Suprapubic skin (tissue), 4 donors: ENCODE data around the gene HOXA6. TPM values are rescaled to one million over a fixed set of nuclear protein-coding genes. Genes with fewer than 3 reads are reported as not detected.

Experiments
- DNase-seq, 2 donors: peaks; one replicate each; pipeline ENCODE4 v3.0.0-alpha.2; 2019; ENCODE audit warnings: low spot score in 2 of 2
- H3K27ac ChIP-seq: fragments of 200-600 bp; sonication (generic); one replicate; pipeline ENCODE4 v1.5.1; 2019
- H3K27me3 ChIP-seq: fragments of 200-600 bp; sonication (generic); one replicate; pipeline ENCODE4 v1.5.1; 2019
- H3K36me3 ChIP-seq: fragments of 200-600 bp; sonication (generic); one replicate; pipeline ENCODE4 v1.5.1; 2019
- H3K4me1 ChIP-seq: fragments of 200-600 bp; sonication (generic); one replicate; pipeline ENCODE4 v1.5.1; 2019
- H3K4me3 ChIP-seq: fragments of 200-600 bp; sonication (generic); one replicate; pipeline ENCODE4 v1.5.1; 2019; ENCODE audit warnings: mild to moderate bottlenecking
- H3K9me3 ChIP-seq: fragments of 200-600 bp; sonication (generic); one replicate; pipeline ENCODE4 v1.5.1; 2019
- CTCF ChIP-seq, 2 donors: fragments of 200-600 bp in 1 of 2; fragments of 450-650 bp in 1 of 2; sonication (generic) in 1 of 2; IDR thresholded peaks; one replicate each; pipeline ENCODE4 v1.5.1; 2016 to 2019; ENCODE audit warnings: antibody characterized with exemption in 2 of 2, mild to moderate bottlenecking in 1 of 2, moderate library complexity in 1 of 2
- EP300 ChIP-seq: sonication (generic); formaldehyde crosslinking; IDR thresholded peaks from one replicate; pipeline ENCODE4 v1.6.1; 2017; ENCODE audit warnings: antibody characterized with exemption
- POLR2A ChIP-seq, 2 donors: fragments of 450-650 bp; IDR thresholded peaks; one replicate each; pipeline ENCODE4 v1.6.1; 2017; ENCODE audit warnings: antibody characterized with exemption in 2 of 2, mild to moderate bottlenecking in 2 of 2, moderate library complexity in 2 of 2
- POLR2AphosphoS5 ChIP-seq, 3 donors: sonication (generic); formaldehyde crosslinking; IDR thresholded peaks; one replicate each; pipeline ENCODE4 v1.6.1; 2017; ENCODE audit warnings: antibody characterized with exemption in 3 of 3
- WGBS: methylation state at CpG from one replicate; pipeline ENCODE4 v1.1.5; 2018; 5-methylcytosine and 5-hydroxymethylcytosine counted together
- total RNA-seq, 4 donors: library from RNA; depleted of rRNA; stranded (reverse); fragments of >200 nt; gene quantifications; one replicate each; pipeline ENCODE4 v1.1.0, GENCODE V29; 2016

HOXA6 gene
- total RNA-seq, 4 donors from 2014 or later: 4.0 to 9.3 (median 6.4) TPM

DNA sequence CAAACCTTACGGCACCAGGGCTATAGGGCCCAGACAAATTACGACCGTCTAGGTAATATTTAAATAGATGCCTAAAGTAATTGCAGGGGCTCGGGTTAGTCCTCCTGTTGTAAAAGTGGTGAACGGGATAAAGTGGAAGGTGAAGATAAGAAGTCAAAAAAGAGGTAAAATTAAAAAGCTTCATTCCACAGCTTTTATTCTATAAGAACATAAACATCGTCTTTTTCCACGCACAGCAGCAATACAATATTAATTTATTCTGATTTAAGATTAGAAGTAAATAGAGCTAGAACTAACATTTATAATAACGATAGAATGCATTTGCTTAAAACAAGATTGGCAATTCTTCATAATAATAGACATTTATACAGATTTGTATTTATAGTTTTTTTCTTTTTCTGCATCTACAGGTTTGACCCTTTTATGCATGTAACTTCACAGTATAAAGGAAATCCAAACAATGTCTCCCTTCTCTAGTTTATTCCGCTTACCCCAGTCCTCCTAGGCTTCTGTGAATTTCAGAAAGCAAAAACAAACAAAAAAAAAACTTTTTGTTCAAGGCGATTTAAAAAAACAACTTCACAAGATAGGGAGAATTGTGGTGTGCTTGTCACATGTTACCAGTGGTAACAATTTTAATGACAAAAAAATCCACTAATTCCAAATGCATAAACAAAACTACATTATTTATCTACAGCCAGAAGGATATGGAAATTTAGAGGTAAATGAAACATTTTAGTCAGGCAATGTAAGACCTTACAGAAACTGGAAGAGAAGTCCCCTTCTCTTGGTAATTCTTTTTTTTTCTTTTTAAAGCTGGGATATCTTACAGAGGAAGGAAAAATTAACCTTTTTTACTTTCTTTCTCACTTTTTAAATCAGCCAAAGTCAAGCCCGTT lies 23.1 kb upstream of the HOXA6 start:
- TF ChIP-seq POLR2AphosphoS5 (IDR thresholded peaks at IDR 0.05) (no peak), EP300 (no peak), CTCF (IDR thresholded peaks at IDR 0.05) (no peak), POLR2A (IDR thresholded peaks at IDR 0.05) (no peak)
- no peaks in the 10 kb centered on the region for H3K36me3 ChIP-seq
- no peak for DNase-seq
- peaks cover 23% of the 10 kb centered on the region for H3K27me3 ChIP-seq
- H3K4me1 ChIP-seq: peaks cover 90% of the 10 kb centered on the region
- WGBS: 26% methylated on average over 11 of the region's 11 CpGs
- H3K27ac ChIP-seq: peak overlapping the region; percentile 97
- peak overlapping the region; percentile 84 for H3K4me3 ChIP-seq
- no peaks in the 10 kb centered on the region for H3K9me3 ChIP-seq

DNA sequence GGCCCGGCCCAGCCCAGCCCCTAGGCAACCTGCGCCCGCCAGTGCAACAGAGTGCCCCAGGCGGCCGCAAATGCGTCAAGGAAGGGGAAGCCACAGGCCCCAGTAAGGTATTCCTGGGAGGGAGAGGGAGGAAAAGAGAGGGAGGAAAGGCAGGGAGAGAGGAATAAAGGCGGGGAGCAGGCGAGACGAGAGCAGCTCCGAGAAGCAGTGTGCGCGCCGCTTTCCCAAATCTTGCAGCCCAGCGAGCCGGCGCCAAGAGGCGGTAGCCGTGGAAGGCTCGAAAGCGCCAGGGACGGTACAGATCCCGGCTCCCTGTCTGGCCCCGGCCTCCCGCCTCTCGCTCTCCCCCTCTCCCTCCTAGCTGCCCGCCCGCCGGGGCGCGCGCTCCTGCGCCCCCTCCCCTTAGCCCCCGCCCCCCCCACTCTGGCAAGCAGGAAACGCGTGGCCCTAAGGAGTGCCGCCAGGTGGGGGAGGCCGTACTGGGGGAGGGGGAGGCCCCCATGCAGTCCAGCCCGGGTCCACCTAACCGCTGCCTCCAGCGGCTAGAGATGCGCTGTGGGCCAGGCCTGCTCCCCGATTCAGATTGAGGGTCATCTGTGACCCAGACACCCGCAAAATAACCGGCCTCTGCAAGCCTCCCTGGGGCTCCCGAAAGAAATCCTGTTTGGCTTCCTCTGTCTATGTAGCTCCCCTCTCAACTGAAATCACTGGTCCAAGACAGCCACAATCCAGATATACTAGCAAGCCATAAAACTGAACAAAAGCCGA lies 22.3 kb upstream of the HOXA6 start:
- peaks cover 87% of the 10 kb centered on the region for H3K4me1 ChIP-seq
- 3% methylated on average over 27 of the region's 46 CpGs for WGBS
- TF ChIP-seq CTCF (IDR thresholded peaks at IDR 0.05): no peak
- TF ChIP-seq POLR2AphosphoS5 (IDR thresholded peaks at IDR 0.05): peak in 2 of 3 donors; percentile 10 to 13
- TF ChIP-seq EP300: no peak

DNA sequence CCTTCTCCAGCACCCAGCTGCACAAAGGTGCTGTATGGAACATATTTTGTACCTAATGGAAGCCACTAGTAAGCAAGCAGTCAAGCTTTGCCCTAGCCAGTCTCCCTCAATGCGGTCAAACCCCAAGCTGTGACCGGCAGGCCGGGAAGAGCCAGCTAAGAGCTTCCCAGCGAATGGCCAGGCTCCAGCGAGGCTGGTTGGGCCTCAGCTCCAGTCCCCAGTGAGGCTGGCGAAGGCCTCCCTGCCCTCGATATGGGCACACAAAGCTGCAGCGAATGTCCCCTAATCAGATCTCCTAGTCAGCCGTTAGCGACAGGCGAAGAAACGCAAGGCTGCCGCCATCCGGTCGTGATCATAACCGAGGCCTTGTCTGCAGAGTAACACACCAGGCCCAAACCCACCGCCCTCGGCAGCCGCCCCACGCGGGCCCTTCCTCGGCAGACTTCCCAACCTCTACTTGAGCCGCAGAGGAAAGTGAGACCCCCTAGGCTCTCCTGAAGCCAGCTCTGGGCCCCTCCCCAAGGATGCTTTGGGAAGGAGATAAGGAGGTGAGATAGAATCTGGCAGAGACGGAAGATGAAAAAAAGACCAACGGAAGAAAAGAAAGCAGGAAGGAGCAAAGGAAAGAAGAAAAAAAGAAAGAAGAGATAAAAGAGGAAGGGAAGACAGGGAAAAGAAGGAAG lies 20.8 kb upstream of the HOXA6 start:
- TF ChIP-seq POLR2AphosphoS5 (IDR thresholded peaks at IDR 0.05) (peak in 2 of 3 donors; percentile 6 to 52), CTCF (IDR thresholded peaks at IDR 0.05) (no peak)
- Histone ChIP-seq H3K36me3 (no peaks in the 10 kb centered on the region), H3K4me3 (peak overlapping the region; percentile 84), H3K27me3 (peaks cover 20% of the 10 kb centered on the region), H3K9me3 (no peaks in the 10 kb centered on the region), H3K4me1 (peaks cover 84% of the 10 kb centered on the region), H3K27ac (peak overlapping the region; percentile 97)
- 23% methylated on average over 17 of the region's 25 CpGs for WGBS
- peak in 1 of 2 donors; percentile 79 for DNase-seq

More for the DNA sequence above, 22.3 kb upstream of the HOXA6 start:
- H3K27ac ChIP-seq: peak overlapping the region; percentile 97
- no peaks in the 10 kb centered on the region for H3K36me3 ChIP-seq
- peaks cover 23% of the 10 kb centered on the region for H3K27me3 ChIP-seq
- DNase-seq: peak in 1 of 2 donors; percentile 68
- no peaks in the 10 kb centered on the region for H3K9me3 ChIP-seq
- H3K4me3 ChIP-seq: peak overlapping the region; percentile 84

GRCh38 chr7:27167916-27168264 lies 20.3 kb upstream of the HOXA6 start:
- H3K4me1 ChIP-seq: peaks cover 83% of the 10 kb centered on the region
- WGBS: 33% methylated on average over 4 of the region's 4 CpGs
- peaks cover 20% of the 10 kb centered on the region for H3K27me3 ChIP-seq
- DNase-seq: peak in 1 of 2 donors; percentile 44
- H3K9me3 ChIP-seq: no peaks in the 10 kb centered on the region
- H3K36me3 ChIP-seq: no peaks in the 10 kb centered on the region
- H3K4me3 ChIP-seq: peak overlapping the region; percentile 84
- peak overlapping the region; percentile 97 for H3K27ac ChIP-seq
- TF ChIP-seq POLR2A (IDR thresholded peaks at IDR 0.05): no peak
- no peak for TF ChIP-seq EP300
- TF ChIP-seq CTCF (IDR thresholded peaks at IDR 0.05): no peak
- no peak for TF ChIP-seq POLR2AphosphoS5 (IDR thresholded peaks at IDR 0.05)
